ENCODE results near the gene FAM124A.

Gene FAM124A

GRCh38 chr13:51317262-51317661, 95.1 kb downstream of the FAM124A start:
- no peak for DNase-seq

- no peak for DNase-seq
Measured at GRCh38 chr13:51318015-51318414, 95.8 kb downstream of the FAM124A start.

GRCh38 chr13:51318876-51319275, 96.7 kb downstream of the FAM124A start:
- DNase-seq = no peak

GRCh38 chr13:51321836-51322235, 99.6 kb downstream of the FAM124A start:
- DNase-seq = no peak

- no peak for DNase-seq
Measured at GRCh38 chr13:51322826-51323225, 100.6 kb downstream of the FAM124A start.

- no peak for DNase-seq
Measured at GRCh38 chr13:51323824-51324511, 101.8 kb downstream of the FAM124A start.

GRCh38 chr13:51324714-51325420, 102.7 kb downstream of the FAM124A start:
- DNase-seq = no peak

GRCh38 chr13:51325837-51326236, 103.6 kb downstream of the FAM124A start:
- no peak for DNase-seq

GRCh38 chr13:51326777-51327176, 104.6 kb downstream of the FAM124A start:
- DNase-seq = no peak

GRCh38 chr13:51327961-51328360, 105.8 kb downstream of the FAM124A start:
- no peak for DNase-seq

GRCh38 chr13:51328488-51328887, 106.3 kb downstream of the FAM124A start:
- DNase-seq = no peak

GRCh38 chr13:51329606-51330005, 107.4 kb downstream of the FAM124A start:
- no peak for DNase-seq

- no peak for DNase-seq
Measured at GRCh38 chr13:51330791-51331190, 108.6 kb downstream of the FAM124A start.

GRCh38 chr13:51331354-51331861, 109.2 kb downstream of the FAM124A start:
- no peak for DNase-seq

- DNase-seq = no peak
Measured at GRCh38 chr13:51332566-51333361, 110.6 kb downstream of the FAM124A start.

GRCh38 chr13:51333421-51333820, 111.2 kb downstream of the FAM124A start:
- DNase-seq = no peak

GRCh38 chr13:51333826-51334225, 111.6 kb downstream of the FAM124A start:
- no peak for DNase-seq
